Hepatic stellate cell (primary cell): ENCODE results near the gene OXGR1.
"Not testable (repeated sequence)": the region's sequence is repeated elsewhere in the genome, so short reads cannot be mapped to it uniquely, and the experiment has no call there.

Experiments used
- DNase-seq: peaks from one replicate; pipeline ENCODE4 v3.0.0; 2011; ENCODE audit warnings: low spot score

OXGR1 gene

DNA sequence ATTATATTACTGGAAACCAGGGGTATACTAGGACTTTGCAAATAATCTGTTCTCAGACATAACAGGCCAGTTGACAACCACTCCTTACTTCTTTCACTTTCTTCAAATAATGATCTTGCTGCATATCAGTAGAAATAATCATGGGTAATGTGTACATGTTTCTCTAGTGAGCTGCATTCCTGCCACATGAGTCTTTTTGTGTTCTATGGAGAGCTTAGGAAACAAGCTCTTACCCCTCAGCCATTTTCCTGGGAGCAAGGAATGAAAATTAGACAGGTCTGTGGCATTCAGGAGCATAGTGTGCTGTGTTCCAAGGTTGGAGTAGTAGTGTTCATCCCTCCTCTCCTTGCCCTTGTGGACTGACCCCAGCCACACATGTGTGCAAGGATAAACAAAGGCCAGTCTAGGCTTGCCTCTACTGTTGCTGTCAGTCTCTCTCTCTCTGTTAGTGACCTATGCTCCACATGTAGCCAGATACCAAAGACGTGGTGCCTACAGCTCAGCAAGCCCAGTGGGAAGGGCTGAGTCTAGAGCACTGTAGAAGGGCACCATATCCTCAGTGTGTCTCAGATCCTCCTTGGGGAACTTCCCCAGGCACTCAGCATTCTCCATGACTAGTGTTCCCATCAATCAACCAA, 11.5 kb upstream of the OXGR1 start:
- DNase-seq: peak; percentile 23

DNA sequence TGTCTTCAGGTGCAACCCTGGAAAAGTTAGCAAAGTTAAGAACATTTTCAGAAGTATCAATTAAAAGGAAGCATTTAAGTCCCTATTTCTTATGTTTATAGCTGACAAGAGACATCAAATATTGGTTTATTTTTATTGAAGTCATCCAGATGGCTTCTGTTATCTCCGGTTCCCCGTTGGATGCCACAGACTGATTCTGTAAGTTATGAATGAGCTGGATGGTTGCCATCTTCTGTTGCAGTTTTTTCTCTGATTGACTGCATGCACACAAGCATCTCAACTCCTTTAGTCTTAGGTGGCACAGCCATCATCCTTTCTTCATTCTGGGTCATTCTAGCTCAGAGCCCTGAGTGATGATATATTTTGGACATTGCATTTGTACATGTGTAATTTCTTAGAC, 10.6 kb upstream of the OXGR1 start:
- DNase-seq: no peak

DNA sequence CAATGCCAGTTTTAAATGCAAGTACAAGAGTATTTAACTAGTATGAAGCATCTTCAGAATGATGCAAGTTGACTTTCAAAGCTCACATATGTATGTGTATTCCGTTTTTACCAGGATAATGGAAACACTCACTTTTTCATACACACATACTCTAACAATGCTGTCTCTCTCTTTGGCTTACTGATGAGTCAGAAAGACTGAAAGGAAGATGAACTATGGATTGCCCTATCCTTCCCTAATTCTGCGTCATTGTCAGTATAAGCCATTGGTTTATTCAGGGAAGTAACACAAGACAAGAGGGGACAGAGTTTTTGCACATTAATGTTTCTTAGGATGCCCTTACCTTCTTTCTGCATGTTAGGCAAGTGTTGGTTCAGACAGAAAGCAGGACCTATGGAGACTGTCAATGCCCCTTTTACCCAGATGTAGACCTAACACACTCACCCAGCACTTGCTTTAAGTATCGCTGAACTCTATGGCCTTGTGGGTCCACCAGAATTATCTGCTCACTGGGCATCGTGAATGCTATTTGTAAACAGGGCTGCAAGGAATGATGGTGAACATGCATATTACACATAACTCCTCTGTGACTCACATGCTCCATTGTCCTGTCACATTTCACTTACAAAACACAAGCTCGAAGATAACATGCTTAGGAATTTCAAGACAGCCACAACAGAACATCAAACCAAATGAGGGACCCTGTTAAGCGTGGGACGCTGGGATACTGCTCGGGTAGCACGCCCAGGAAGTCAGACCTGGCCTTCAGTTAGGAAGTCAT, 10.0 kb upstream of the OXGR1 start:
- DNase-seq: no peak

DNA sequence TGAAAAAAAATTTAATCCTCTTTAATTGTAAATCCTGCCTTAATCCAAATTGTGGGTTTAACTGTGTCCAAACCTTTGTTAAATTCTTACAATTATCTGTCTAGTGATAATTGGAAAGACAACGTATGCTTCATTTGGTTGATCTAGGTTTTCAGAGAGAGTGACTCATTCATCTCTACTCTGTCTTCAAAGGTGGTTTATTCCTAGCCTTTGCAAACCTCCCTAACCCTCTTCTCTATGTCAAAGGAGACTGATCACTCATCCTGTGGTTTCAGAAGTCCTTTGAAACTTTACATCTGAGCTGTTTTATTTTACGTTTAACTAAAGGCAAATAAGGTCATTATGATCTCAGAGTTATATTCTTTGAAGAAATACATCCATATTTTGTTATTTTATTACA, 8.8 kb upstream of the OXGR1 start:
- DNase-seq: no peak

DNA sequence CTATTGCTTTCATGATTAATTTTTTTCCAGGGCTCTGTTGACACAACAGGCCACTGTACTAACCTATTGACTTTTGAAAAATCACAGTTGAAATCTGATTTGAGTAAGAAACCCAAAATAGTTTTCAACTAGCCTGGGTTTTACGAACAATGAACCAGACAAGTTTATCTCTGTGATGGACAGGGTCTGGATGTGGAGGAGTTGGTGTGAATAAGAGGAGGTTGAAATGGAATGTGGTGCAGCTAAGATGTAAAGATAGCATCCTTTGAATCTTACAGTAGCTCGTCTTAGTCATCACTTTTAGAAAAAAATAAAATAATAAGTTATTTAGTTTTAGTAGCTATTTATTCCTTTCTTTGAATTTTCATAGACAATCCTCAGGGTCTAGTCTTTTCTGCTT, 8.3 kb upstream of the OXGR1 start:
- DNase-seq: no peak

DNA sequence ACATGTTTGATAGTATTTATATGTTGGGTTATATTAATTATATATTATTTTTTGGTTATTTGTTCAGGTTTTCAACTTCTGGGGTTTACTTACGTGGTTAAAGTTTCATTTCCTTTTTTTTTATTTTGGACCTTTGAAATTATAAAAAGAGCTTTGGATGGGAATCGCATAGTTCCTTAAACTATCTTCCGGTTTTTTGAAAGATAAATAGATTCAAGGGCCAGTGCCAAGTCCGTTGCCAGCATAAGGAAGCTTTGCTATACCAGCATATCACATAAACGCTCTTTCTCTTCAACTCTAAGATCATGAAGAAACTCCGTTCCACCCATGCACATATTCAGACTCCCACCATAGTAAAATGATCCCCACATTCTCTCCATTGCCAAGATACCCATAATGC, 7.4 kb upstream of the OXGR1 start:
- DNase-seq: no peak

DNA sequence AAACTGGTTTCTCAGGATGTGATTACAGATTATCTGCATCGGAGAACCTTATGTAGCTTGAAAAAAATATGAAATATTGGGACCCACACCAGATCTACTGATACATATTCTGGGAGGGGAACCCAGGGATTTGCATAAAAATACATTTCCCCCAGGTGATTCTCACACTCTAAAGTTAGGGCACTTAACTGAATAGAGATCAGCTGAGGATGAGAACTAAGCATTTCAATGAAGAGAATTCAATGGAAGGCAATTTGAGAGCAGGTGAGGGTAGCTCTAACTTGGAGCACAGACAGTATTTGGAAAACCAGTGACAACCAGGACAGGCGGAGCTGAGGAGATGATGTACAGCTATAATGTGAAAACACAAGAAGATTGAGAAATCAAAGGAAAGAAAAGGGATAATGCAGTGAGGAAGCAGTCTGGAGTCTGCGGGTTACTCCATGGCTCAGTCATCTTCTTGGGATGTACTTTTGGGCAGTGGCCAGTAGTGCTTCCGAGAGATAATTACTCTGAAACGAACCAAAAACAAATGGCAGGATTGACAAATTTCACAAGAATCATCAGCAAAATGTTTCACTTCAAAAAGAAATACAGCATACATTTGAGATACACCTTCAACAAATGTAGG, 6.1 kb upstream of the OXGR1 start:
- no peak for DNase-seq

DNA sequence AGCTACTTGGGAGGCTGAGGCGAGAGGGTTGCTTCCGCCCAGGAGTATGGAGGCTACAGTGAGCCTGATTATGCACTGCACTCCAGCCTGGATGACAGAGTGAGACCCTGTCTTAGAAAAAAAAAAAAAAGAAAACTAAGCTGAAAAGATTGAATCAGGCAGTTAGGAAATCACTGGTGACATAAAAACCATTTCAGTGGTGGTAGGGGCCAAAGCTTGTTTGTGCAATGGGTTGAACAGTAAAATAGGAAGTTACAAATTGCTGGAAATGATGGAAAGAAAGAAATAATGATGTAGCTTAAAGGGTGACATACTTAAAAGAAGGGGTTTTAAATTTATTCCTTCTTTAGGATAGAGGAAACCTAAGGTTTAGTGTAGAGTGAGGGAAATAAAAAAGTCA, 4.8 kb upstream of the OXGR1 start:
- no peak for DNase-seq

DNA sequence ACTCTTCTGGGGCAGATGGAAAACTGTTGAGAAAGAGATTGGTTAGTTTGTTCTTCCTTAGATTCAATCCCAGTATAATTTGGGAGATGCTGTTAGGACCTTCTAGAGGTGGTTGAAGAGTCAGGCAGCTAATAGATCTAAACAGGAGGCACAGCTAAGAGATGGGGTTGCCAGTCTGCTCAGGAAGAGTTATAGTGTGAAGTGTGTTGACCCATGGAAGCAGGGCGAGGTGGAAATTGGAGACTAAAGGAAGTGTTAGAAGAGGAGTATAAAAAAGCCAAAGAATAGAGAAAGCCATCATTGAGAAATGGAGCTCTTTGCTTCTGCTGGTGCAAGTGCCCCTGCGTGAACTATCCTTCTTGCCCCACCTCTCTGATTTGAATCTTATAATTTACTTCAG, 3.8 kb upstream of the OXGR1 start:
- no peak for DNase-seq

DNA sequence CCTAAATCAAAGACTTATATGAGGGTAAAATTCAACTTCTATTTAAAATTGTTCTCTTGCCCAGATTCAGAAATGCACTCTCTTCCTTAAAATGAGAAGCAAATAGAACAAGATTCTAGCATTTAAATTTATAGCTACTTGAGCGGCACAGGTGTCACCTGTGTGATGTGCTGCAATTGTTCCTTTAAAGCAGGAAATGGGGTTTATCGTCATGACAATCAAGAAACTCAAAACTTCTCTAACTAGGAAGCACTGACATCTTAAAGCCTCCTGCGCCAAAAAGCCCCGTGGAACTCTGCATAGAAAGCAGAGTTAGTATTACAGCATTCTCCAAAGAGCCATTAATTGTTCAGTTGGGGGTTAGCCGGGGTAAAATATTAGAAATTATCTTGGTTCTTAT, 2.6 kb upstream of the OXGR1 start:
- no peak for DNase-seq

DNA sequence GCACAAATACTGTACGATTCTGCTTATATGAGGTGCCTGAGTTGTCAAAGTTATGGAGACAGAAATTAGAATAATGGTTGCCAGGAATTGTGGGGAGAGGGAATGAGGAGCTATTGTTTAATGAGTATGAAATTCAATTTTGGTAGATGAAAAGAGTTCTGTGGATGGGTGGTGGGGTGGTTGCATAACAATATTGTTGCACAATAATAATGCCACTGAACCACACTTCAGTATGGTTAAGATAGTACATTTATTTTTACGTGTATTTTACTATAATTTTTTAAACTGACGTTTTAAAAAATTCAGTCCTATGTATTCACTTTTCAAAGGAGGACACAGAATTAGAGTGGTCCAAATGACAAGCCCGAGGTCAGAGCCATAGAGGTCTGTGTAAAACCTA, 1.8 kb upstream of the OXGR1 start:
- DNase-seq: no peak

DNA sequence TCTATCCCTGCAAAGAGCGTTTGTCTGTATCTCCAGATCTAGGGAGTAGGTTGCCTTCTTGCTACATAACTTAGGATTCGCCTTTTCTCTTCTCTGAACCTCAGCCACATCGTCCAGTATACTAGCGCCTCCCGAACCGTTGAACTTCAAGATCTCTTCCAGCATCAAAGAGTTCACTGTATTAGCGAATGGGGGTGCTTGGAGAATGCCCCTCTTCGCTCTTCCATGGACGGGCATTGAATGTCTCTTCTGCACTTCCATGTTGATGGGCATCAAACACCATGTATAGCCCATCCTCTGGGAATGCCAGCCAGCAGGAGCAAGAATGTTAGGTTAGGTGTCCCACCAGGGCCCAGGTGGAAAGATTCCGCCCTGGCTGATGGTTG, 575 bp upstream of the OXGR1 start:
- no peak for DNase-seq

DNA sequence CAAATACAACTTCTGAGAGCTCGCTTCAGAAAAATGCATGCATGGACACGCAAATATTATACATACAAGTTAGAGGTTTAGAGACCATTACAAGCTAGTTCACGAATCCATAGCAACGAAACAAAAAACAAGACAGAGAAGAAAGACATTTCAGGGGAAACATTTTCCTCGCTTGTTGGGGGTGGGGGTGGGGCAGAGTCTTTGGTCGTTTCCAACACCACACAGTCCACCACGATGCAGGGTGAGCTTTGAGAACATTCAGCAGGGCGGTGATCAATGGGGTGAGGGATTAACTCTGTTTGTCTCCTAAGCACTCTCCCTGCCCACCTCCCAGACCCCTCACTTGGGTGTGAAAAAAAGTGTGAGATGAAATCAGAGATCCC, 651 bp downstream of the OXGR1 start:
- no peak for DNase-seq

DNA sequence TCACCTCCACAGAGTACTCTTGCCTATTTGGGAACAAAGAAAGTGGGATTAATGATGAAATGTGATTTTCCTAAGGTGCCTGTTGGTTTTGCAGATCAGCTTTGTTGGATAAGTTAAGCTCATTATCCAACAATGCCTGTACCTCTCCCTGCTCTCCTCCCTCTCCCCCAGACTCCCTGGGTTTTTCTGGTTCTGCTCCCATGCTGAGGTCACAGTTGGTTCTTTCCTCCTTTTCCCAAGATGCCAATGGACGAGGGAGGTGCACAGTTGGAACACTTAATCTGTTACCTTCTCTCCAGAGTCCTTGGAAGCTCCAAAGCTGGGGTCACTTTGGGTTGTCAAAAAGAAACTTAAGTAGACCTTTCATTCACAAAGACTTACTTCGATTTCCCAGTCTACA, 1.6 kb downstream of the OXGR1 start:
- DNase-seq: no peak

DNA sequence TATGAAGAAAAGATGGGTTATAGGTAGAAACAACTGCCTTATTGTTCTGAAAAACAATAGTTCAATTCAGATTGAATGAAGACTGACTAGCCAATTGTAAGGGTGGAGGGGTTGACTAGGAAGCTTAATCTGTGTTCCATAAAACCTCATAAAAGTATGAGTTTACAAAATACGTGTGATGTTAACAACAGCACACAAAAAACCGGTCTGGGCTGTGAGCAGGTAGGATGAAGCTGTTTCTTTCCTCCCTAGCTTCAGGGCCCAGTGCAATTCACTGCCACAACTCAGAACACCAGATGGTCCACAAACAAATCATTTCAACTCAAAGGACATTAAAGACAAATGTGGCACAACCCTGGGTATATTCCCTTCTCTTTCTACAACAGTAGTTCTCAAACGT, 3.2 kb downstream of the OXGR1 start:
- DNase-seq: no peak

DNA sequence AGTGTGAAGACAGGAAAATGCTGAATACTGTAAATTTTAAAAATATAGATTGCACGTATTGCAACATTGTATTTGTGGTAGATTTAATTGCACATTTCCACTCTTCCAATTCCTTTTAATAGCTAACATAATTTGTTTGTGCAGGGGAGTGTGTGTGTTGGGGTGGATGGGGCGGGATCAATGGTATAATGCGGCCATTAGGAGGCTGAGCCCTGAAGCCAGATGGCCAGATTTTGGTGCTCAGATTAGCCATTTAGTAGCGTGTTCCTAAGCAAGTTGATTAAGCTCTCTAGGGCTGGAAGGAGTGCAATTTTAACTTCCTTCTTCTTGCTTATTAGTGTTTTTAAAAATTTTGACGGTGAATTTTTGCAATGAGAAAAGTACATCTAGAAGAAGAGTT, 5.8 kb downstream of the OXGR1 start:
- no peak for DNase-seq

DNA sequence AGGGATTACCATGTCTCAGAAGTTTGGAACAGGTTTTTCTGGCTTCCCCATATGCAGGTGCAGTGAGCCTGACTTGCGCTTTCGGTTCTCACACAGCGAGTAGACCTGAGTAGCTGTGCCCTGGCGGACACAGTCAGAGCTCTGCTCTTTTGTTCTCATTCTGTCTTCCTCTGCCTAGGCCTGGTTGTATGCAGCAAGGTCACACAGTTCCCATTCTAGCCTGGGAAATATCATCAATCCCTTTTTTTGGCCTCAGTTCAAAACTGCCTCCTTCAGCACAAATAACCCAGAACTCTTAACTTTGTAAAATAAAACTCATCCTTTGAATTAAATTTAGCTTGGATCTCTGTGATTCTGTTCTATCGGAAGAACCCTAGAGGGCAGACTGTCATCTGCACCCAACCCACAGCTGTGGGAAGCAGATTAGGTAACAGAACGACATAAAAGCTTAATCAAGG, 10.2 kb downstream of the OXGR1 start:
- DNase-seq: no peak

DNA sequence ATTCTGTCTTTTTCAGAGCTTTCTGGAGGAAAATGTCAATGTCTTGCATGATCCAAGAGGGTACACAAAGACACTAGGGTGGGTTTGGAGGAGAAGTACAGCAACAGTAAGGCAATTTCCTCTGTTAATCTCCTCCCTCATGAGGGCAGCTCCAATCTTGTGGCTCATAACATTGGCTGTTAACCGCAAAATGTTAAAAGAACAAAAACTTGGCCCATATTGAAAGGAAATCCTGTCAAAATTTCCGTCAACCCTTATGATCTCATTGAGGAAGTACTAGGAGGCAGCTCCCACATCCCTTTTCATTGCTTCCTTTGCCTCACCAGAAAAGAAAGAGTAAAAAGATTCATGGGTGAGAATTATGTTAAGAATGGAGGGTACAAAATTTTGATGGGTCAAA, 11.6 kb downstream of the OXGR1 start:
- DNase-seq: no peak

DNA sequence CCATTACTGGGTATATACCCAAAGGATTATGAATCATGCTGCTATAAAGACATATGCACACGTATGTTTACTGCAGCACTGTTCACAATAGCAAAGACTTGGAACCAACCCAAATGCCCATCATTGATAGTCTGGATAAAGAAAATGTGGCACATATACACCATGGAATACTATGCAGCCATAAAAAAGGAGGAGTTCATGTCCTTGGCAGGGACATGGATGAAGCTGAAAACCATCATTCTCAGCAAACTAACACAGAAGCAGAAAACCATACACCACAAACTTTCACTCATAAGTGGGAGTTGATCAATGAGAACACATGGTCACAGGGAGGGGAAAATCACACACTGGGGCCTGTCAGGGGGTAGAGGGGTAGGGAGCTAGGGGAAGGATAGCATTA, 14.4 kb downstream of the OXGR1 start:
- not testable (repeated sequence) for DNase-seq

DNA sequence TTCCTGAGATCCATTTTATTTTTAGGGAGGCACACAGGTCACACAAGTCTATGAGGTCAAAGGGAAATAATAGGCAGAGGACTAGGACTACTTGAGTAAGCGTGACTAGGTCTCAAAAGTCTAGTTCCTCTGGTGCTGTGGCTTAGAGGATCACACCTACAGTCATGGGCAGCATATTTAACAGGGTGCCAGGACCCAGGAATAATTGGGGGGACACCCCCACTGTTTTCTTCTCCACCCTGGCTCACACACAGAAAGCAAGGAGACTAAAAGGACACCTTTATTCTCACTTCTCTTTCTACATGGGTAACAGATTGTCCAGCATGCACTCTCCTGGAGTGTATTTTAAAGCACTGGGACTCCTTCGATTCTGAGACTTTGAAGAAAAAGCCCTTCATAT, 26.2 kb downstream of the OXGR1 start:
- no peak for DNase-seq

DNA sequence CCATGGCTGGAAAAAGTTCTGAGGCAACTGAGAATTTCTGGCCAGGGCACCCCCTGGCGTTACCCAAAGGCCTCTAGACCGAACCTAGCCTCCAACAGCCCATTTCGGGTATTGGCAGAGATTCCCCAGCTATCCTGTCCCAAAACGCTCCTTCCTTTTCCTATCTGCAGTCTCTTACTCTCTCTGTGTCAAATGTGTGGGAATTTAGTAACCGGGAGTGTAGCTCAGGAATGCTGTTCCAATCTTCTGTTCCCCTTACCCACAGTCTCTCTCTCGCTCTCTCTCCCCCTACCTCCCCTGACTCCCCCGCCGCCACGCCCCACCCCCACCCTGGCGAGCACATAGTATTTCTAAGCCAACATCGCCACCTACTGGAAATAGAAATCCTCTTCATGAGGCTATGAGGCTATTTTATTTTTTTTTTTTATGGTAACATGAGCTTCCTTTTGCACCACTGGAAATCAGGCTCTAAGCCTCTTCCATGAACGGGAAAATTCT, 27.0 kb downstream of the OXGR1 start:
- DNase-seq: no peak

DNA sequence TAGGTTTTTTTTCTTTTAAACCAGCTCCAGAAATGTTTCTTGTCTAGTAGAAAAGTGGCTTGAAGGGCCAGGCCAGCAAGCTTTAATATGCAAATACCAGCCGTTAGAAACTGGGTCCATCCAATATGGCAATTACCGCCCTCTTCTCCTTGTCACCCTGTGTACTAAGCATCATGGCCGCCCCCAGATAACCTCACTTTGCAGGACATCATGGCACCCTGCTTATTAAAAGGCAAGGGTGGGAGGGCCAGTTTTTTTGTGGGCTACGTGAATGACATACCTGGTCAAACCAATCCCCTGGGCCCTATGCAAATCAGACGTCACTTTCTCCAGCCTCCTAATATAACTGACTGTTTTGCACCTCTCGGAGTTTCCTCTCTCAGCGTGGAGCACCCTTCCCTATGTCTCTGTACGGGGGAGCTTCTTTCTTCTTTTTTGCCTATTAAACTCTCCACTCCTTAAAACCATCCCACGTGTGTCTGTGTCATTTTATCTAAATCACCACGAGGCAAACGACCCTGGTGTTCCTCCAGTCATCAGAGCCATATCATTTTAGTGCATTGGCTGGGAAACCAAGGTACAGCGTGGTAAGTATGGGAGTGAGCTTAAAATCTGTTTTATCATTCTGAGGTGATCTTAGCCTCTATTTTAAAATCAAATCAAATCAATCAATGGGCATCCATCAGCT, 27.7 kb downstream of the OXGR1 start:
- DNase-seq: no peak
